Measurements from ENCODE around the gene ACVR2B.

ACVR2B gene

DNA sequence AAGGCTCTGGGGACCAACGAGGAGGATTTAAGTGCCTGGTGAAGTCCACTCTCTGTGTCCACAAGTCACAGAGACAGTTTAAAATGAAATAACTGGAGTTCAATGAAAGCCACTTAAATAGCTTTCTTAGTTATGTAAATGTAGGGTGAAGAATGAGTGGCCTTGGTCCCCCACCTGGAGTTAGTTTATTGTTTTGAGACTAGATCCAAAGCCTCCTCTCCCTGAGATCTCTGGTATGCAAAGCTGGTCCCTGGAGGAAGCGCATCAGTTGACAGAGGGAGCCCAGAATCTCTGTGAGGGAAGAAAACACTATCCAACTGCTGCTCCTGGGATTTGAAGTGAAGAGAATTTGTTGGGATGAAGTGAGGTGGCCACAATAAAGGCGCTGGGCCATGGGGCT, 83.0 kb downstream of the ACVR2B start:
- TF ChIP-seq, protein P1, sequence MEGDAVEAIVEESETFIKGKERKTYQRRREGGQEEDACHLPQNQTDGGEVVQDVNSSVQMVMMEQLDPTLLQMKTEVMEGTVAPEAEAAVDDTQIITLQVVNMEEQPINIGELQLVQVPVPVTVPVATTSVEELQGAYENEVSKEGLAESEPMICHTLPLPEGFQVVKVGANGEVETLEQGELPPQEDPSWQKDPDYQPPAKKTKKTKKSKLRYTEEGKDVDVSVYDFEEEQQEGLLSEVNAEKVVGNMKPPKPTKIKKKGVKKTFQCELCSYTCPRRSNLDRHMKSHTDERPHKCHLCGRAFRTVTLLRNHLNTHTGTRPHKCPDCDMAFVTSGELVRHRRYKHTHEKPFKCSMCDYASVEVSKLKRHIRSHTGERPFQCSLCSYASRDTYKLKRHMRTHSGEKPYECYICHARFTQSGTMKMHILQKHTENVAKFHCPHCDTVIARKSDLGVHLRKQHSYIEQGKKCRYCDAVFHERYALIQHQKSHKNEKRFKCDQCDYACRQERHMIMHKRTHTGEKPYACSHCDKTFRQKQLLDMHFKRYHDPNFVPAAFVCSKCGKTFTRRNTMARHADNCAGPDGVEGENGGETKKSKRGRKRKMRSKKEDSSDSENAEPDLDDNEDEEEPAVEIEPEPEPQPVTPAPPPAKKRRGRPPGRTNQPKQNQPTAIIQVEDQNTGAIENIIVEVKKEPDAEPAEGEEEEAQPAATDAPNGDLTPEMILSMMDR (IDR thresholded peaks at IDR 0.05; ENCODE audit: extremely low read depth, missing control alignments) = no peak
- DNase-seq (ENCODE audit: low spot score) = no peak

DNA sequence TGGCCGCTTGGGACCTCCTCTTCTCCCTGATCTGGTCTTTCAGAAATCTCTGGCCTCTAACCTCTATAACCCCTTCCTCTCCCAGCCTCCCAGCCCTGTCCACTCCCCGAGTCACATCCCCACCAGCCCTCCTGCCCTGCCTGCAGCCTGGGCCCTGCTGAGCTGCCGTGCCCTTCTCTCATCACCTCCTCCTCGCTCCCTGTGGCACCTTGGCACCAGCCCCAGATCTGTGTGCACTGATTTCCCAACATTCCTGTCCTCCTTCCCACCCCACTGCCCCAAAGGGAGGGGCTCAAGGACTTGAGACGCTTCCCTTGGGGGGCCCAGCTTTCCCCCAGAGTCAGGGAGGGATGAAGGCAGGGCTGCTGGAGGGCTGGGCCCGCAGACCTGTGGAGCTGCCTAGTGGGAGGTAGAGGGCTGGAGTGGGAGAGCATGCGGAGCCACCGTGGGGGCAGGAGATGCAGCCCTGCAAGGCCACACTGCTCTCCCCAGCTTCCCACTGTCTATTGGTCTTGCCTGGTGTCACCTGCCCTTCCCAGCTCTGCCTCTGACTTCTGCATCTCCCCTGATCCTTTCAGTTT, 85.2 kb downstream of the ACVR2B start:
- DNase-seq (ENCODE audit: low spot score) = no peak
- TF ChIP-seq, protein P1 (IDR thresholded peaks at IDR 0.05; ENCODE audit: extremely low read depth, missing control alignments) = no peak

DNA sequence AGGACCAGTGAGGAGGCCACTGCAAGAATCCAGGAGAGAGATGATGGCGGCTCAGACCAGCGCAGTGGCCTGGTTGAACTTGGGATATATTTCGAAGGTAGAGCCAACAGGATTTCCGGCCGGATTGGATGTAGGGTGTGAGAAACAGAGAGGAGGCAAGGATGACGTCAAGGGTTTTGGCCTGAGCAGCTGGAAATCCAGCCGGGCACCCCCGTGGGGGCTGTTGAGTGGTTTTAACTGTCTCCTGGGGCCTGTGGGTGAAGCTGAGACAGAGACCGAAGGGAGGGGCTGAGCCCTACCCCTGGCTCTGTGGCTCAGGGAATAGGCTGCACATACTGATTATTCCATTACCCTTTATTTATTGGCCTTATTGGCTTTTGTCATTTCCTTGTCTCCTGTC, 88.1 kb downstream of the ACVR2B start:
- DNase-seq (ENCODE audit: low spot score) = no peak
- TF ChIP-seq, protein P1 (IDR thresholded peaks at IDR 0.05; ENCODE audit: extremely low read depth, missing control alignments) = no peak

Measured in GM20000 (cell line).